Upper lobe of left lung (tissue), 4 donors: ENCODE data around the gene PRSS48.

ENCODE experiments used
- CTCF ChIP-seq, 6 experiments: fragments of 450-650 bp in 4 of 6; fragments of 200-600 bp in 2 of 6; sonication (generic) in 2 of 6; IDR thresholded peaks; one replicate each; pipeline ENCODE4 v1.5.1; 2016 to 2019; ENCODE audit warnings: antibody characterized with exemption in 6 of 6
- EP300 ChIP-seq, 4 donors: sonication (generic); formaldehyde crosslinking; IDR thresholded peaks; one replicate each; pipeline ENCODE4 v1.5.1; 2017; ENCODE audit warnings: antibody characterized with exemption in 4 of 4, control low read depth in 2 of 4
- POLR2A ChIP-seq, 4 donors: fragments of 450-650 bp; IDR thresholded peaks; one replicate each; pipeline ENCODE4 v1.5.1; 2016 to 2017; ENCODE audit warnings: antibody characterized with exemption in 4 of 4, mild to moderate bottlenecking in 2 of 4

- TF ChIP-seq CTCF (IDR thresholded peaks at IDR 0.05) (no peak), POLR2A (IDR thresholded peaks at IDR 0.05) (no peak), EP300 (IDR thresholded peaks at IDR 0.05) (no peak)
Measured at GRCh38 chr4:151248519-151248918, 28.4 kb upstream of the PRSS48 start.
